GDM1 (cell line): ENCODE measurements around the gene EPHA2.

Experiments
- DNase-seq: peaks from one replicate; lab custom pipeline; 2025; lab: John Stamatoyannopoulos, UW

Gene EPHA2

GRCh38 chr1:16092097-16092922 is 63.6 kb downstream of the EPHA2 start:
- DNase-seq = no peak

- no peak for DNase-seq
Observed at GRCh38 chr1:16091296-16091695, 64.6 kb downstream of the EPHA2 start.

- DNase-seq = no peak
Observed at GRCh38 chr1:16090076-16090826, 65.6 kb downstream of the EPHA2 start.

- no peak for DNase-seq
Observed at GRCh38 chr1:16088996-16089395, 66.9 kb downstream of the EPHA2 start.

- no peak for DNase-seq
Observed at GRCh38 chr1:16088351-16088911, 67.4 kb downstream of the EPHA2 start.

- DNase-seq = no peak
Observed at GRCh38 chr1:16087733-16088132, 68.1 kb downstream of the EPHA2 start.

DNA sequence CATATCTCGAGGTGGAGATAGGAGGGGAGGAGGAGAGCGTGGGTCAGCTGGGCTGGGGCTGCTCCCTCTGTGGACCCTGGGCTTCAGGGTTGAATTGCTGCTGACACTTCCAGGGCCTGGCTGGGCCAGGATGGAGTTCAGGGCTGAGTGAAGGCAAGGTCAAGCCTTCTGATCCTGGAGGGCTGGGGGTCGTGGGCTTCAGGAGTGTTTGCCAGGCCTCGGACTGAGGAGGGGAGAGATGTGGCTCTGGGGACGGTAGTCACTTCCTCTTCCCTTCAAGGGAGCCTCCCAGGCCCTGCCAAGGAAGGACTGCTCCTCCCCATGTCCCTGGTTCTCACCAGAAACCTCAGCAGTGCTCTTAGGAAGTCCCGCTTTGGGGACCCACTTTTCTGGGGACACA is 70.3 kb downstream of the EPHA2 start:
- peak; percentile 12 for DNase-seq

GRCh38 chr1:16083486-16083885 is 72.4 kb downstream of the EPHA2 start:
- DNase-seq = no peak

DNA sequence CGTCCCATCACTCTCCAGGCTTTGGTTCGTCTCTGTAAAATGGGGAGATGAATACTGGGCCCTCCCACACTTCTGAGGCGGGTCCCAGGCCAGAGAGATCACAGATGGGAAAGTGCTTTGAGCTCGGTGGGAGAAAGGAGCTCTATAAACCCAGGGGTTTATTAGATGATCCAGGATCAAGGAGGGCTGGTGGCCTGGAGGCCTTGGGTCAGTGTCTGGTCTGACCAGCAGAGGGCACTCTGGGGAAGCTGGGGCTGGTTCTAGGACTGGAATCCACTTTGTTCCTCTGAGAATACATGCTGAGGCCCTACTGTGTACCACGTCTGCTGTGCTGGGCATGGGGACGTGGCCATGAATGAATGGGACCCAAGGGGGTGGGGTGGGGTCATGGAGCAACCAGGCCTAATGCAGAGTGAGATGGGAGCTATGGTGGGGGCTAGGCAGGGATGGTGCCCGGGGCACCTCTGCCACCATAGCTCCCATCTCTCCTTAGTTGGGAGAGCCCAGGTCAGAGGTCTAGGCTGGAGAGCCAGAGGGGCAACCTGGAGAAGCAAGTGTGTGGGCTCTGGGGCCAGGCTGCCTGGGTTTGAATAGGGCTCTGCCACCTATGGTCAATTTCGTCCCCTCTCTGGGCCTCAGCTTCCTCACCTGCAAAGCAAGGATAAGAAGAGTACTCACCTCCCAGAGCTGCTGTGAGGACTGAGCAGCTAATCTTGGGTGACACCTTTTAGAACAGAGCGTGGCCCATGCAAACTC is 73.4 kb downstream of the EPHA2 start:
- peak; percentile 52 for DNase-seq

DNA sequence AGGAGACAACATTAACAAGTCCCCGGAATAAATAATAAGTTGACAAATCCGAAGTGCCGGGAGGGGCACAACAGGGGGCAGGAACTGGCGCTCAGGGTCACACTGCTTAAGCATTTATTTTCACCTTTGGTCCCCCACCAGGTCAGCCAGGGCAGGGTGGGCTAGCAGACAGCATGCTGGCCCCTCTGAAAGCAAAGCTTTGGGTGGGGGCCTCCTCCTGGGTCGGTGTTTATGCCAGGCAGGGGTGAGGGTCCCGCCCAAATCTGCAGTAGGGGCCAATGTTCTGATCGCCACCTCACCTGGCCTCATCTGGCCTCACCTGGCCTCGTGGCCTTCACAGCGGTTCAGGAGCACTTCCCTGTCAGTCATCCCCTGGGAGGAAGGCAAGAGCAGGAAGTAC is 74.2 kb downstream of the EPHA2 start:
- no peak for DNase-seq

DNA sequence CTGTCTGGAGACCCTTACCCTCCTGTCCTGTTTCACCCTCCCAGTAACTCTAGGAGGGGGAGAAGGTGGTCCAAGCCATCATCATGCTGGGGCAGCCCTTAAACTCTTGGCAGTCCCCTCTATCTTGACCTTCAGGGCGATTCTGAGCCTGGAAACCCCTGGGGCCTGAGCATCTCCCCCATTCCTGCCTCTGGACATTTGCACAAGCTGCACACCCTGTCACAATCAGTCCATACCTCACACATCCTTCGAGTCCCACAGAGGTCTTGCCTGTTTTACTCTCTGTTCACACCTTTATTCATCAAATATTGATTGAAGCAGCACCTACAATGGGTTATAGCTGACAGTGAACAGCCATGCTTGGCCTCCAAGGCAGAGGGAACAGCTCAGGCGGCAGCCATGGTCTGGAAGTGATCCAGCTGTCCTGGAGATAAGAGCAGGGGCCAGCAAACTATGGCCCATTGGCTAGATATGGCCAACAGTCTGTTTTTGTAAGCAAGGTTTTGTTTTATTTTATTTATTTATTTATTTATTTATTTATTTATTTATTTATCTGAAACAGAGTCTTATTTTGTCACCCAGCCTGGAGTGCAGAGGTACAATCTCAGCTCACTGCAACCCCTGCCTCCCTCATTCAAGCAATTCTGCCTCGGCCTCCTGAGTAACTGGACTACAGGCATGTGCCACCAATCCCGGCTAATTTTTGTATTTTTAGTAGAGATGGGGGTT is 75.3 kb downstream of the EPHA2 start:
- no peak for DNase-seq

GRCh38 chr1:16078925-16079656 is 76.8 kb downstream of the EPHA2 start:
- peak; percentile 45 for DNase-seq

GRCh38 chr1:16077406-16078245 is 78.2 kb downstream of the EPHA2 start:
- no peak for DNase-seq

GRCh38 chr1:16076865-16077238 is 79.0 kb downstream of the EPHA2 start:
- DNase-seq = no peak

DNA sequence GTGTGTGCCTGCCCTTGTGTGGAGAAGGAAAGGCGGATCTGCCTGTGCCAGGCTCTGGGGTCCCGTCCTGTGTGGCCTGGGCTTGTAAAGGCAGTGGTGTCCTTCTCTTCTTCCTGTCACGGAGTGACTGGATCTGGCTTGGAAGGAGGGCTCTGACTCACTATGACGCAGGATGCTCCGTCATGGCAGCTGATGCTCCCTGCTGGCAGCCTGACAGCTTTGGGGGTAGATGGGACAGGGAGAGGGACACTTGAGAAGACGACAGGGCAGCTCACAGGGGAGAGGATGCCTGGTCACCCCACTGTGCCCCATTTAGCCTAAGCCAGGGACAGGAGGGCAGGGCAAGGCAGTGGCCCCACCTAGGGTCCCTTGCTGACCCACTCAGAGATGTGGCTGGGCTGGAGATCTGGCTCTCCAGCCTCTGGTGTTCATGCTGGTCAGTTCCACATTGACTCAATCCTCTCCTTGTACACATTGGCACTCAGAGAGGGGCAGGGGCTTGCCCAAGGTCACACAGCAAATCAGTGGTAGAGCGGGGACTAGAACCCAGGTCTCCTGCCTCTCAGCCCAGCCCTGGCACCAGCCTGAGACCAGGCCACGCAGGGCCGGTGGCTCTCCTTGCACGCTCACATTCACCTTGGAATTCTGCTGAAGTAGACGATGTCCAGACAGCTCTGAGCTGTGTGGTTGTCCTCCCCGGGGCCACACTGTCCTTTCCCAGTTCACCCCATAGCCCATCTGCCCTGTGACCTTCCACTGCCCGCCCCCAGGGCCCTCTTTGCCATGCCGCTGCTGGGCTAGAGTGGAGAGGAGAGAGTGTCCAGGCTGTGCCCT is 79.6 kb downstream of the EPHA2 start:
- no peak for DNase-seq

- no peak for DNase-seq
Observed at GRCh38 chr1:16075337-16076030, 80.4 kb downstream of the EPHA2 start.
